Transverse colon (tissue), 4 donors: ENCODE measurements around the gene SCNN1A. TPM values are rescaled to one million over a fixed set of nuclear protein-coding genes. Genes with fewer than 3 reads are reported as not detected.

Experiments used
- DNase-seq: peaks from one replicate; pipeline ENCODE4 v3.0.0-alpha.2; 2019
- H3K27ac ChIP-seq, 4 donors: fragments of 200-600 bp; sonication (generic); 2 replicates each; pipeline ENCODE4 v1.5.1; 2016 to 2018; ENCODE audit warnings: inconsistent platforms in 4 of 4
- H3K27me3 ChIP-seq: fragments of 200-600 bp; sonication (generic); 2 replicates; pipeline ENCODE4 v1.5.1; 2017; ENCODE audit warnings: inconsistent platforms
- H3K36me3 ChIP-seq, 4 donors: fragments of 200-600 bp; sonication (generic); 2 replicates each; pipeline ENCODE4 v1.5.1; 2017 to 2019; ENCODE audit warnings: inconsistent platforms in 4 of 4
- H3K4me1 ChIP-seq, 4 donors: fragments of 200-600 bp; sonication (generic); 2 replicates each; pipeline ENCODE4 v1.5.1; 2017 to 2020; ENCODE audit warnings: inconsistent platforms in 4 of 4
- H3K4me3 ChIP-seq, 4 donors: fragments of 200-600 bp; sonication (generic); 1 replicate in 1 of 4; 2 replicates in 3 of 4; pipeline versions ENCODE4 v1.5.1 to v1.6.1; 2017 to 2019; ENCODE audit warnings: inconsistent platforms in 4 of 4
- H3K9me3 ChIP-seq, 2 donors: fragments of 200-600 bp; sonication (generic); 2 replicates each; pipeline ENCODE4 v1.5.1; 2017 to 2019; ENCODE audit warnings: inconsistent platforms in 2 of 2
- CTCF ChIP-seq, 5 experiments: fragments of 200-600 bp in 3 of 5; fragments of 450-650 bp in 2 of 5; sonication (generic) in 3 of 5; IDR thresholded peaks; 1 replicate in 2 of 5; 2 replicates in 3 of 5; pipeline ENCODE4 v1.5.1; 2016 to 2017; ENCODE audit warnings: antibody characterized with exemption in 5 of 5, inconsistent platforms in 3 of 5, mild to moderate bottlenecking in 2 of 5, moderate library complexity in 1 of 5
- EP300 ChIP-seq: sonication (generic); formaldehyde crosslinking; IDR thresholded peaks from one replicate; pipeline ENCODE4 v1.6.1; 2017; ENCODE audit warnings: antibody characterized with exemption, low read depth
- POLR2A ChIP-seq: fragments of 450-650 bp; IDR thresholded peaks from one replicate; pipeline ENCODE4 v1.6.1; 2016; ENCODE audit warnings: antibody characterized with exemption, mild to moderate bottlenecking, moderate library complexity
- POLR2AphosphoS5 ChIP-seq, 3 donors: sonication (generic); formaldehyde crosslinking; IDR thresholded peaks; one replicate each; pipeline ENCODE4 v1.6.1; 2016; ENCODE audit warnings: antibody characterized with exemption in 3 of 3
- WGBS, 2 donors: methylation state at CpG; one replicate each; pipeline ENCODE4 v1.1.5; 2018; ENCODE audit warnings: low coverage in 1 of 2; 5-methylcytosine and 5-hydroxymethylcytosine counted together
- in situ Hi-C, 4 donors: fragments of 200-750 bp; cut with MboI; loops; one replicate each; pipeline versions ENCODE4 v1.15.0 to v1.15.1; 2017; ENCODE audit warnings: low sequenced_read_pairs in 3 of 4, low pct_ligation_motif_present in 1 of 4, low pct_unique_long_range_greater_than_20kb in 1 of 4
- intact Hi-C: fragments of 100-400 bp; cut with DNase I; formaldehyde crosslinking; loops from one replicate; pipeline ENCODE4 v1.15.1; 2023; ENCODE audit warnings: low total_unique reads
- total RNA-seq, 4 donors: library from RNA; depleted of rRNA; stranded (reverse); fragments of >200 nt; gene quantifications; one replicate each; pipeline ENCODE4 v1.1.0, GENCODE V29; 2016

SCNN1A gene
- total RNA-seq, 4 donors from 2014 or later = 151 to 757 (median 502) TPM

GRCh38 chr12:6380141-6381121, 5.1 kb upstream of the SCNN1A start:
- Histone ChIP-seq H3K36me3 (no peaks in the 10 kb centered on the region), H3K9me3 (no peaks in the 10 kb centered on the region), H3K4me1 (peaks cover 40 to 73% (median 55%) of the 10 kb centered on the region in 4 donors), H3K27me3 (no peaks in the 10 kb centered on the region), H3K27ac (peak overlapping the region in 2 of 4 donors; percentile 87 to 90), H3K4me3 (no peak overlapping the region)
- in situ Hi-C loops = no loop called here
- whole genome bisulfite sequencing, 2 donors = 67 to 78% methylated on average over 7 to 14 of the region's 14 CpGs
- intact Hi-C loops = loop anchor here (5.0 kb wide), 1 partner anchor 43 kb away; no protein-coding TSS in a partner anchor
- no peak for DNase-seq
- TF ChIP-seq POLR2A (no peak), CTCF (IDR thresholded peaks at IDR 0.05) (no peak), EP300 (no peak), POLR2AphosphoS5 (IDR thresholded peaks at IDR 0.05) (no peak)

GRCh38 chr12:6378709-6379472, 3.5 kb upstream of the SCNN1A start:
- WGBS, 2 donors = 43 to 74% methylated on average over 4 to 13 of the region's 13 CpGs
- Histone ChIP-seq H3K27ac (peak overlapping the region; percentile 87 to 93 (median 89)), H3K27me3 (no peaks in the 10 kb centered on the region), H3K4me3 (no peak overlapping the region), H3K9me3 (no peaks in the 10 kb centered on the region), H3K36me3 (no peaks in the 10 kb centered on the region), H3K4me1 (peaks cover 41 to 69% (median 46%) of the 10 kb centered on the region in 4 donors)
- DNase-seq = no peak
- in situ Hi-C loops = no loop called here
- TF ChIP-seq POLR2AphosphoS5 (IDR thresholded peaks at IDR 0.05) (no peak), POLR2A (no peak), CTCF (IDR thresholded peaks at IDR 0.05) (no peak), EP300 (no peak)
- intact Hi-C loops = no loop called here

GRCh38 chr12:6377667-6377994, 2.3 kb upstream of the SCNN1A start:
- Histone ChIP-seq H3K4me3 (no peak overlapping the region), H3K9me3 (no peaks in the 10 kb centered on the region), H3K27me3 (no peaks in the 10 kb centered on the region), H3K4me1 (peaks cover 30 to 64% (median 36%) of the 10 kb centered on the region in 4 donors), H3K27ac (peak overlapping the region; percentile 87 to 93 (median 89)), H3K36me3 (no peaks in the 10 kb centered on the region)
- intact Hi-C loops = no loop called here
- TF ChIP-seq POLR2A (peak; percentile 34), CTCF (IDR thresholded peaks at IDR 0.05) (no peak), POLR2AphosphoS5 (IDR thresholded peaks at IDR 0.05) (peak in 2 of 3 donors; percentile 50 to 59)
- WGBS, 2 donors = 59% methylated on average over 4 of the region's 4 CpGs; no CpG with 5 or more reads in 1 of the 2 donors
- DNase-seq = peak; percentile 74
- in situ Hi-C loops = no loop called here
